Left ventricle myocardium inferior (tissue), 1 donor: Measurements from ENCODE around the gene MRPL37. TPM values are rescaled to one million over a fixed set of nuclear protein-coding genes. Genes with fewer than 3 reads are reported as not detected.

Experiments
- DNase-seq: peaks from one replicate; pipeline ENCODE4 v3.0.0-alpha.2; 2020
- H3K27ac ChIP-seq: fragments of 200-600 bp; replicated peaks from 2 replicates; pipeline ENCODE4 v1.8.0; 2021
- H3K27me3 ChIP-seq: fragments of 200-600 bp; 2 replicates; pipeline ENCODE4 v1.8.0; 2021; ENCODE audit warnings: low read depth
- H3K36me3 ChIP-seq: fragments of 200-600 bp; 2 replicates; pipeline ENCODE4 v1.8.0; 2021
- H3K4me1 ChIP-seq: fragments of 200-600 bp; 2 replicates; pipeline ENCODE4 v1.8.0; 2021
- H3K4me3 ChIP-seq: fragments of 200-600 bp; 2 replicates; pipeline ENCODE4 v1.8.0; 2021; ENCODE audit warnings: mild to moderate bottlenecking, moderate library complexity
- H3K9me3 ChIP-seq: fragments of 200-600 bp; replicated peaks from 2 replicates; pipeline ENCODE4 v1.8.0; 2021
- CTCF ChIP-seq: fragments of 200-600 bp; IDR thresholded peaks from 2 replicates; pipeline ENCODE4 v1.8.0; 2021; ENCODE audit warnings: antibody characterized with exemption, mild to moderate bottlenecking, borderline replicate concordance
- intact Hi-C: fragments of 100-400 bp; cut with micrococcal nuclease; formaldehyde crosslinking; loops from one replicate; pipeline ENCODE4 v1.11.0; 2022
- total RNA-seq: library from RNA; stranded (reverse); fragmentation: NEBNext Ultra II Directional; extraction: Animal tissue kit (Norgen Biotek cat#: 25700); gene quantifications from one replicate; pipeline ENCODE4 v1.2.1, GENCODE V29; 2021
- donor health status: DM: no; HTN: yes; CAD: no; lungs with severe emphysema.

MRPL37 gene
- total RNA-seq, 1 donor from 2014 or later = 78.3 TPM

- Histone ChIP-seq H3K36me3 (peaks cover 73% of the 10 kb centered on the region), H3K4me1 (no peaks in the 10 kb centered on the region), H3K4me3 (no peak overlapping the region), H3K27ac (no peak overlapping the region), H3K27me3 (no peaks in the 10 kb centered on the region), H3K9me3 (no peaks in the 10 kb centered on the region)
- no peak for TF ChIP-seq CTCF
- intact Hi-C loops = no loop called here
- DNase-seq = no peak
Observed at GRCh38 chr1:54239631-54240031, 39.7 kb downstream of the MRPL37 start.

GRCh38 chr1:54240741-54241335 is 40.9 kb downstream of the MRPL37 start:
- intact Hi-C loops = no loop called here

GRCh38 chr1:54241364-54241763 is 41.4 kb downstream of the MRPL37 start:
- H3K36me3 ChIP-seq = peaks cover 65% of the 10 kb centered on the region
- TF ChIP-seq CTCF = no peak

More at GRCh38 chr1:54240741-54241335, 40.9 kb downstream of the MRPL37 start:
- peaks cover 69% of the 10 kb centered on the region for H3K36me3 ChIP-seq
- no peak for TF ChIP-seq CTCF
- H3K4me1 ChIP-seq = peaks cover 10% of the 10 kb centered on the region
- no peak overlapping the region for H3K4me3 ChIP-seq
- no peaks in the 10 kb centered on the region for H3K27me3 ChIP-seq
- no peak for DNase-seq
- H3K9me3 ChIP-seq = no peaks in the 10 kb centered on the region
- H3K27ac ChIP-seq = no peak overlapping the region

GRCh38 chr1:54243022-54243421 is 43.1 kb downstream of the MRPL37 start:
- Histone ChIP-seq H3K36me3 (peaks cover 50% of the 10 kb centered on the region), H3K27ac (no peak overlapping the region), H3K4me3 (no peak overlapping the region), H3K27me3 (no peaks in the 10 kb centered on the region), H3K9me3 (no peaks in the 10 kb centered on the region), H3K4me1 (peaks cover 31% of the 10 kb centered on the region)
- no peak for TF ChIP-seq CTCF
- DNase-seq = no peak
- intact Hi-C loops = no loop called here

More at GRCh38 chr1:54241364-54241763, 41.4 kb downstream of the MRPL37 start:
- H3K27me3 ChIP-seq = no peaks in the 10 kb centered on the region
- H3K4me1 ChIP-seq = peaks cover 15% of the 10 kb centered on the region
- H3K4me3 ChIP-seq = no peak overlapping the region
- H3K9me3 ChIP-seq = no peaks in the 10 kb centered on the region
- intact Hi-C loops = no loop called here
- DNase-seq = no peak
- no peak overlapping the region for H3K27ac ChIP-seq

GRCh38 chr1:54244655-54245054 is 44.7 kb downstream of the MRPL37 start:
- TF ChIP-seq CTCF = no peak
- Histone ChIP-seq H3K4me3 (no peak overlapping the region), H3K36me3 (peaks cover 34% of the 10 kb centered on the region), H3K9me3 (no peaks in the 10 kb centered on the region), H3K27ac (no peak overlapping the region), H3K4me1 (peaks cover 37% of the 10 kb centered on the region), H3K27me3 (no peaks in the 10 kb centered on the region)
- intact Hi-C loops = no loop called here
- no peak for DNase-seq
